HG02678 (cell line): ENCODE measurements around the gene HECTD4.

Experiments used
- ATAC-seq: cut with Tn5 transposase; IDR thresholded peaks from one replicate; pipeline ENCODE4 v1.9.1; 2021; ENCODE audit warnings: mild to moderate bottlenecking, moderate library complexity; ENCODE audit not compliant: unreplicated experiment

Gene HECTD4

DNA sequence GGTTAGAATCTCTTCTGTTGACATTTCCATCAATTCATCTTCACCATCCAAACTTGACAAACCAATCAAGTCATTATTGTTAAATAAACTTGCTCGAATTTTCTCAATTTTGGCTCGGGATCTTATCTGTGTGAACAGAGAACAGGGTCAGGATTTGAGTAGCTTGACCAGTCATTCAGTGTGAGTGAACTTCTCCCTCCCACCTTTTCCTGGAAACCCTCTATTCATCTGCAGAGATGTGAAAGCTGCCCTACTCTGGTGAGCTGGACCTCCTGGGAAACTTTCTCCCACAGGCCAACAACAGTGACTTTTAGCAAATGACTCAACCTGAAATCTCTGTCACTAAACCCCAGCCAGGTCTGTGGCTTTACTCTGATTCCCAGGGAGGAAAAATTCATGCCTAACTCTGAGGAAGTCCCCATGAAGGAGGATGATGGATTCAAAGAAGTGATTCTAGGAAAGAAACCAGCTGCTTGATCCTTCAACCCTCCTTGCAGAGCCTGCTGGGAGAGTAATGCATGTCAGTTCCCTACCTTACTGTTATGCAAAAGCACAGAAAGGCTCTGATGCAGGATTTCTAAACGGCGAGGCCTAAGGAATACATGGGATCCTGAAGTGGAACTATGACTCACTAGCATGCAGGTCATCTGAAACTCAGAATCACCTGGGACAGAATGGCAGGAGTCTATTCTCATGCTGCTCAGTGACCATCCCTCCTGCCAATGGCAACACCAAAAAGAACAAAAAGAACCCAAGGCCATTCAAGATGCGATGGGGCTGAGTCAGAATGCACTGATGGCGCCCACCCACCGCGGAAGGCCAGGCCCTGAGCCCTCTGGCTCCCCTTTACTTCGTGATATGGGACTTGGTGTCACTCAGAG, 198.8 kb downstream of the HECTD4 start:
- ATAC-seq, result no peak

DNA sequence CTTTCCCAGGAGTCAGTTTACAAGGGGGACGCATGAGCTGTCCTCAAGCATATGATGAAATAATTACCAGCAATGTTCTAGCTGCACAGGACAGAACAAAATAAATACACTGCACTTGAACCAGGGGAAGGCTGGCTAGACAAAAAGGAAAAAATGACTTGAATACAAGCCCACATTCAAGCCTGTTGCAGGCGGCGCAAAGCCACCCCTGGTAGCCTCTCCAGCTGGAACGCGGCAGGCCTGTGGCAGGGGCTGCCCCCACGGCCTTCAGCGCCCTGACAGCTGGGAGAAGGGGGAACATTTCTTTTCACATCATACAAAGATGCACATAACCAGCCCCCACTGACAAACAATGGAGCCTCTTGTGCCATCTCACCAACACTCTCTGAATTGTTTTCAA, 199.7 kb downstream of the HECTD4 start:
- no peak for ATAC-seq

DNA sequence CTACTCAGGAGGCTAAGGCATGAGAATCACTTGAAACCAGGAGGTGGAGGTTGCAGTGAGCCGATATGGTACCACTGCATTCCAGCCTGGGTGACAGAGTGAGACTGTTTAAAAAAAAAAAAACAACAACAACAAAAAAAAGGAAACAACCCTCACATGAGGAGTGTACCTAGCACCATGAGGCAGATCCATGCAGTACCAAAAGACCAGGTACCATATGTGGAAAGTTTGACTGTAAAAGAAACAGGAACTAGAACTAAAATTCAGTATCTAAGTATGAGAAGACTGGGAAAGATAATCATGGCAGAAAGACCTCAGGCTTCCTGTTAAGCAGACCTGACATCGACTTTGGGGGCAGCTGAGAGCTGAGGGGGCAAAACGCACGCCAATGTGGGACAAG, 201.8 kb downstream of the HECTD4 start:
- ATAC-seq, result no peak

DNA sequence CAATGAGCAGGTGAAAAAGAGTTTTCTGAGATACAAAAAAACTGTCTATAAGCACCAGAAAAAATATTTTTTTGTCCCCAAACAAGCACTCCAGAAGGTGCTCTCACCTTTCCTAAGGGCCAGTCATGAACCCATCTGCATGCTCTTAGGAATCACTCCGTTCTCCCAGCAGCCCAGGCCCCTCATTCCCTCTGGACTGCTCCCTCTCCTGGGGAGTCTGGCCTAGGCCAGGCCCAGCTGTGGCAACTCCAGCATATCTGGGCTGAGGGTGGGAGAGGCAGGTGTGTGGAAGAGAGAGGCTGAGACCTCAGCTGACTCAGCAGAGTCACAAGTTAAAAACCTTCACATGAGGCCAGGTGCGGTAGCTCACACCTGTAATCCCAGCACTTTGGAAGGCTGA, 202.3 kb downstream of the HECTD4 start:
- no peak for ATAC-seq

DNA sequence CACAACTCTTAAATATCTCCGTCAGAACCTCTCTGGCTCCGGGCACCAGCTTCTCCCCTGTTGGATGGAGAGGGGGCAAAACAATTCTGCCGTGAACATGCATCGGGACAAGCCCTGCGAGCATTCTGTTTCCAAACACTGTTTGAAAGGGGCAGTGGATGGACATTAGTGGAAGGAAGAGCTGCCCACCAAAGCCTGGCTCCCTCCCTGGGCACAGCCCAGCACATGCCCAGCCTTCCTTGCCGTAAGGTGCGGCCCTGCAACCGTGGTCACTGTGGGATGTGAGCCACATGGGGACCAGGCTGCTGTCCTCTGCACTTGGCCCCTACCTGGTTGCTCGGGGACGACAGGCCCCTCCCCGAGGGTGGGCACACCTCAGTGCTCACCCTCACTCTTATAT, 202.9 kb downstream of the HECTD4 start:
- no peak for ATAC-seq

DNA sequence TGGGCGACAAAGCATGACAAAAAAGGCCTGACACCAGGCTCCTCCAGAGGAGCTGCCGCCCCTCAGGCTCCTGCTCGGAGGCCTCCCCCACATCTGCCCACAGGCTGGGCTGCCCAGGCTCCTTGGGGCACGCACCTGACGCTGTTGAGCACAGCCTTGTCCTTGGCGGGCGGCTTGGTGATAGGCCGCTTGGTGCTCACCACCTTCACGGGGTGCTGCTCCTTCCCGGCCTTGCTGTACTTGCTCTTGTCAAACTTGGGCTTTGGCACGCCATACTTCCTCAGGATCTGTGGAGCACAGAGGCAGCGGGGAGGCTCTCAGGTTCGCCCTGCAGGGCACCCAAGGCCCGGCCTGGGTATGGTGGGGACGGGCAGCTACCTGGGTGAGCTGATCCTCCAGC, 203.4 kb downstream of the HECTD4 start:
- no peak for ATAC-seq

DNA sequence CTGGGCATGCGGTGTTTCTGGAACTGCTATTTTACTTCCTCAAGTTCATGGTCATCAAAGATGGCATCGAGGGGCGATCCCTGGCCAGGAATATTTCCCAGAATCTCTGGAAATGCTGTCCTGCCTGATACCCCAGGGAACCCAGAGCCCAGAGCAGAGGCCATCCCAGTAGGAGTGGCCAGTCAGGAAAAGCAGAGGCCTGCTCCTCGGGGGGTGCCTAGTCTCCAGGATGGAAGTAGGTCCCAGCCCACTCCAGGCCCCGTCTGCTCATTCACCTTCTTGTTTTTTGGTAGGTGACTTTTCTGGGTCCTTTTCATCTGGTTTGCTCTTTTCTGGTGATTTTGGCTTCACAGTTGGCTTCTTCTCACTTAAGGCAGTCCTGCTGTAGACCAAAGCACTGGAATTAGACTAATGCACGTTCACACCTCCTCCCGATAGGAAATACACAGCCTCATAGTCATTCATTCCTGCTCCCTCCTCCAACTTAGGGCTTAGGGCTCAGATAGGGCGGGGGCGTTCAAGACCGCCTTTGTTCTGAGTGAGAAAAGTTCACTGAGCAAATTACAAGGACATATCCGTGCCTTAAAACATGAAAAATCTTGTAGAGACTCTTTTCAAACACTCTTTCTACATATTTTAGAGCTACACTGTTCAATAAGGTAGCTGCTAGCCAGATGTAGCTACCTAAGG, 205.8 kb downstream of the HECTD4 start:
- no peak for ATAC-seq

DNA sequence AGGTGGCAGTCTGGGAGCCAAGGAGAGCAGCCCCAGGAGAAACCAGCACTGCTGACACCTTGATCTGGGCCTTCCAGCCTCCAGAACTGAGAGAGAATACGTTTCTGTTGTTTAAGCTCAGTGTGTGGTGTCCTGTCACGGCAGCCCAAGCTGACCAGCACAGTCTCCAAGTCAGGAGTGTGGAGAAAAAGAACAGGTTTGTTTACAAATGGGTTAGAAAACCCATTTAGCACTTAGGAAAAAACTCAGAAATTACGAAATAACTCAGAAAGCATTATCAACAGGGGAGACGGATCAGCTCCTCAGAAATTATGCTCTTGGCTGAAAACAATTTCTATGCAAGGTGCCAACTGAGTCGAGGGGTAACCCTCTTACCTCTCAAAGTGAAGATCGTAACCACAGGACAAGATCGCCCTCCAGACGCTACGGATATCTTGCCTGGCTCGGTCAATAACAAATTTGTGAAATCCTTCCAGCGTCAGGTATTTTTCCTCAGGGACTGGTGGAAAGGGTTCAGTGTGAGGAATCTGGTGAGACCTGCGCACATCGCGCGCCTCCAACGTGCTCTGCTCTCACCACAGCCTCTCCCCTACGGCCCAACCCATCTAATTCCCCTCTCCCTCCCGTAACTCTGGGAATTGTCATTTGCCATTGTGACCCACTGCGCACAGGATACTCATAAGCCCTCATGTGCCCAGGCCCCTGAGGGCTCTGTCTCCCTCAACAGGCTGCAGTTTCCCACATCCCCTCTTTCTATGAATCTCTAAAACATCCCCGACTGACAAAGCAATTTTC, 206.7 kb downstream of the HECTD4 start:
- no peak for ATAC-seq

DNA sequence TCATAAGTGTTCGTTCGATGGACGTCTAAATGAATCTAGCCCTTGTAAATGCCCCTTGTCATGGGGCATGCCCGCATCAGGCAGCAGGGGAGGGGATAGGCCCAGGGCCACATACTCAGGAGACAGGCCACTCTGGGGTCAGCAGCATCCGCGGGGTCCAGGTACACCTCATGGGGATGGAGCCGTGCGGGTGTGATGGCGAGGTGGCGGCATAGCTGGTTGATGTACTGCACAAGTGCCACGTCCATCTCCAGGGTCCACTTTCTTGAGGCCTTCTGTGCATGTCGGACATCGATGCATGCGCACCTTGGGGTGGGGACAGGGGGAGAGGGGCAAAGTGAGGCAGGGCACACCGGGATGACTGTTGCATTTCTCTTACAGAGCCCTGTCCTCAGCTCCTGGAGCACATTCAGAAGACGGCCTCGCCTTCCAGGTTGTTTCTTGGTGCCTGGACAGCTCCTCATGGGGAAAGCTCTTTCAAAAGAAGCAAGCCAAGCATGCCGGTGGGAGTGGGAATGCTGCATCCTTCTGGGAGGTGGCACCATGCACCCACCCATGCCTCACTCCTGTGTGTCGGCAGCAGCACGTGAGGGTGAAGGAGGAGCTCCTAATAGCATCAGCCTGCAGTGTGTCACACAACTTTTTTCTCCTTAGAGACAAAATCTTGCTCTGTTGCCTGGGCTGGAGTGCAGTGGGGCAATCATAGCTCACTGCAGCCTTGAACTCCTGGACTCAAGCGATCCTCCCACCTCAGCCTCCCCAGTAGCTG, 209.5 kb downstream of the HECTD4 start:
- no peak for ATAC-seq

DNA sequence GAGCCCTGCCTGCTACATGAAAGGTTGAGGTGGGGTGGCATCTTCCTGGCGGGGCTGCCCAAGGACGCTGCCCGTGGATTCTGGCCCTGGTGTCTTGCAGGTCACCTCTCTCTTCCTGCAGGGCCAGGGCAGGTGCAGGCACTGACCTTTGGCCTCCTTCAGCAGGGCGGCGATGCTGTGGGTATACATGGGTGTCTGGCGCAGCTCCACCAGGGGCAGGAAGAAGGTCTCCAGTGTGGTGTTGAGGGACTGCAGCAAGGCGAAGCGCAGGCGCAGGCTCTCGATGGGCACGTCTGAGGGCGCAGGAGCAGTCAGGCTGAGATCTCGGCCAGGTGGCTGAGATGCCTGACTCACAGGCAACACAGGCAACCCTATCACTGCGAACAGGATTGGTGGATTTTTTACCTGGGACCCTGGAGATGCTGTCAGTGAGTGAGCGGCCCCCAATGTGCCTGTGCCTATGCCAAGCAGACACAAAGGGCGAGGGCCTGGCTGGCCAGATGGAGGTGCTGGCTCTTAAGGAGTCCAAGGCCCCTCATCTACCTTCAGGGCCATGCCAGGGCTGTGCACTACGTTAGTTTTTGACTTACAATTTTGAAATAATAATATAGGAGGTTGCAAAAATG, 211.1 kb downstream of the HECTD4 start:
- ATAC-seq, result no peak

DNA sequence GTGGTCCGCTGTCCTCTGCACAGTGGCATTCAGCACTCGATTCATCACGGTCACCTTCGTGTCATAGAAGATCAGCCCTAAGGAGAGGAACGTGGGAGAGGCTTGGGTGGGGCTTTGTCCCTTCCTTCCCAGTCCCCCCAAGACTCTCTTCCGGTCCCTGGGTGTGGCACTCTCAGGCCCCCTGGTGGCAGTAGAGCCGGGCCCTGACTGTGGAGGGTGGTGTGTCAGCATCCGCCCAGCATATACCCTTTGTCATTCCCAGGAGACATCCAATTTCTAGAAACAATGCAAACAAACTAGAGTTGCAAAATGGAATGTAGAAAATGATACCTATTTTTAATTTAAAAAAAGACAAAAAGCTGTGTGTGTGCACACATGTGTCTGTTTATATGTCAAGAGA, 211.9 kb downstream of the HECTD4 start:
- no peak for ATAC-seq

DNA sequence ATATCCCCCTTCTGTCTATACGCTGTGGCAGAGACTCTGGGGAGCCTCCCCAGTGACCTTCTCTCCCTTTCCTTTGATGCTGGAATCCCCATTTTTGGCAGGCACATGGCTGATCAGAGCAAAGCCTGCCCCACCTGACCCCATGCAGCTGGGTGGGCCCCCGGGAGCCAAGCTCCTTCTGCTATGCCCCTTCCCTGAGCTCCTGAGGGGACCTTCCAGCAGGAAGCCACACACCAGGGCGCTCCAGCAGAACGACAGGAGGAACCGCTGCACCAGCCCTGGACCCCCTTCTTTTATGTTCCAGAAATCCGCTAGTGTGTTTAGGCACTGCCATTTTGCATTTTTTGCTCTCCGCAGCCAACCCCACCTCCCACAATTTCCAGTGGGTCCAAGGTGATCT, 212.3 kb downstream of the HECTD4 start:
- no peak for ATAC-seq

DNA sequence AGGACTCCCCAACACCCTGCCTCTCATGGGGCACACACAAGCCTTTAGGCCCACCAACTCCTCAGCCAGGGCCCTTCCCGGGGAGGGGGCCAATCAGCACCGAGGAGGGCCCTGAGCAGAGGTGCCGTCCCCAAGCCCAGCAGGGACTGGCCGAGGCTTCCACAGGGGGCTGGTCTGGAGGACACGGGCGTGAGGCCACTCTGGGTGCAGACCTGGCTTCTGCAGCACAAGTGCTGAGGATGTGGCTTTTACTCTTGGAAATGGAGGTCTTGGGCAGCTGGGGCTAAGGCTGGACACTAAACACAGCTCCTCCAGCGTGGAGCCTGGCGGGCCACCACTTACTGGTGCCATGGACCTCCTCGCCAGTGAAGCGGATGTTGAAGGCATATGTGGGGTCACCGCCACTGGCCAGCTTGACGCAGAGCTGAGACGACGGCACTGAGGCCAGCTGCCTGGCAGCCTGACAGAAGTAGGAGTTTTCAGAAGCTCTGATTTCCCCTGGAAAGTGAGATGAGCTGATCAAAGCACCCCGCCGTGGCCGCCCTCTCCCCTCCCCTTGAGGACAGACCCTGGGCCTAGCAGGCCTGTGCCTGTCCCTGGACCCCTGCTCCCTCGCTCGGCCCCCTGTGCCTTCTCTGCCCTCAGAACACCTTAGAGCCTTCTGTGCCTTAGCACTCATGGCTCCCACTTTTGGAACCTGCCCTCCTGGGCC, 212.9 kb downstream of the HECTD4 start:
- ATAC-seq, result no peak

DNA sequence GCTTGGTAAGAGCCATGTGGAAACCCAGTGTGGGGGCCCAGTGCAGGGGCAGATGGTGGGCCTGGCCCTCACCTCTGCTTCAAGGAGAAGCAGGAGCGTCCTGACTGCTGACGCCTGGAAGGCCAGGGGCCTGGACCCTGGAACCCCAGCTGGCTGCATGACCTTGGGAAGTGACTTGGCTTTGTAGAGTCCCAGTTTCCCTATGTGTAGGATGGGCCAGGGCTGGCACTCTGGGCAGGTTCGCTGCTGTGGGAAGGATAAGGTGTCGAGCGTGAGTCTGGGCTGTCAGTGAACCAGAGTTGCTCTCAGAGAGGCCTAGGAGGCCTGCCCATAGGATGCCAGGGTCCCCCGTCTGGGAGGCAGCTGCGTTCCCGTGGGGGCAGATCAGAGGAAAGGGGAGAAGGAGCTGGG, 213.7 kb downstream of the HECTD4 start:
- no peak for ATAC-seq

DNA sequence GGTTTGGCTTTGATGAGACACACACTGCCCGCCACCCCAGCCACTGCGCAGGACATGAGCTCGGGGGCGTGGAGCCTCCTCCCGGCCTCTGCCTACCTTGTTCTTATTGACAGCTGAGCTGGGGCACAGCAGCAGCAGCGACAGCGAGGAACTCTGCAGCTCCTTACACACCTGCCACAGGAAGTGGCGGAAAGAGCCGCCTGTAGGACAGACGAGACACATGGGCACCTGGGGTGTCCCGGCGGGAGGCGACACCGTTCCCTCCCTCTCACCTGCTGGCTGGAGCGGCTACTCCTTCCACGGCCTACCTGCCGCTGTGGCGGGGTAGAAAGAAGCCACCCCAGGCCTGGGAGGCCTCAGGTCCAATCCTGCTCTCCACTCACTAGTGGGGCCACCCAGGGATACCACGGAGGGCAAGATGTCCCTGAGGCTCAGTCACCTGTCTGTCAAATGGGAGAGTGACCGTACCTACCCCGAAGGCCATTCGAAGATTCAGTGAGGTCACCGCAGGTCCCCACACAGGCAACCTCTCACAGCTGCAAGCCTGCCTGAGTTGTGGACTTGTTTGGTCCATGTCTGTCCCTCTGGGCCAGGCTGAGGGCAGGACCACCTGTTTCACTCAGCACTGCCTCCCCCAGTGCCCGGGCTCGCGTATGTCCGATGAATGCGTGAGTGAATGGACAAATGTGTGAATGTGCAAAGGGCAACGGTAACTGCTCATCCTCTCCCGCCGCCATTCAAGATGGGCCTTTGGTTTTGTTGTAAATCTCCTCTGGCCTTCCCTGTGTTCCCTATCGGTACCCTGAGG, 214.3 kb downstream of the HECTD4 start:
- no peak for ATAC-seq

DNA sequence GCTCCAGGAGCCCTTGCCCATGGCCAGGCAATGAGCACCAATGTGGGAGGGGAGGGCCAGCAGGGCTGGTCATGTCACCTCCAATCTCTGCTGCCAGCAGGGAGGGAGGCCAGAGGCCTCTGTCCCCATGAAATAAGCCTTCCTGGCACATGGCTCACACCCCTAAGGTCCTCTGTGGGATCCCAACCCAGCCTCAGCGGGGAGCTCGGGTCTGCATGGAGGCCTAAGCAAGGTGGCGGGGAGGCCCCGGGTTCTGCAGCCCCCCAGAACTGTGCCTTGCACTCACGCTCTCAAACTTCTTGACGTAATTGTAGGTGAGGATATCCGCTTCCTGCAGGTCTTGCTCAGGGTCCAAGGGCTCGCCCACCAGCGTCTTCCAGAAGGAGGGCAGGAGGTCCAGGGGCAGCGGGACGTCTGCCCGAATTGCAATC, 215.2 kb downstream of the HECTD4 start:
- ATAC-seq, result no peak

DNA sequence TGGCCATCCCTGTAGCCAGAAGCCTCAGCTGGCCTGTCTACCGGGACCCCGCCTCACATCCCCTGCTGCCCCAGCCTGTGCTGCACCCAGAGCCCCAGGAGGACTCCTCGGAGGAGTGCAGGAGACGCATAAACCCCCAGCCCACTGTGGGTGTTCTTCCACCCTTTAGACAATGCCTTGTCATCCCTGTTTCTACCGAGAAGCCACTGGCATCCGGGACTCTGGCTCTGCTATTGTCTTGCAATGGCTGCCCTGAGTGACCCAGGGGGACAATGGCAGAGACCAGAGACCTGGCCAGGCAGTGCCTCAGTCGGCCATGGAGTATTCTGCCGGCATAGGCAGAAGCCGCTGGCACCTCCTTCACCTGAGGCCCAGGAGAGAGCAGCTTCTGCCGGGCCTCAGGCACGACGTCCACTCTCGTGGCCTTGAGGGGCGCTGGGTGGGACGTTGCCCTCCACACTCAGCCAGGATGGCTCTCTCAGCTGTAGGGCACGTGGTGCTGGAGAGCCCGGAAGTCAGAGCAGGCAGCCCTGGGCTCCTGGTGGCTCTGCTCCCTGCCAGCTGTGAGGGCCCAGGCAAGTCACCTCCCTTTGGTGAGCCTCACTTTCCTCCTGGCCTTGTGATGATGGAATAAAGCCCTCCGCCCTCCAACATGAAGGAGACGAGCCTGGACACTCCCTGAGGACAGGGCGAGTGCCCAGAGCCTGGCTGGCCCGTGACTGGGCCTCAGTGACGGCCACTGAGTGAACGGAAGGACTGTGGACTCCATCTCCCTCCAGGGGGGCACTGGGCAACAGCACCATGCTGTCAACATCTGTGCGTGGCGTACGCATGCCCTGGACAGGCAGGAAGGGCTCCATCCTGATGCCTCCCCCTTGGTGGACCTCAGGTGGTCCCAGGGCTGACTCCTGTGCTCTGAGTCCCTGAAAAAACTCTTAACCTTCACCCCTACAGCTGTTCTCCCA, 215.9 kb downstream of the HECTD4 start:
- ATAC-seq, result no peak

DNA sequence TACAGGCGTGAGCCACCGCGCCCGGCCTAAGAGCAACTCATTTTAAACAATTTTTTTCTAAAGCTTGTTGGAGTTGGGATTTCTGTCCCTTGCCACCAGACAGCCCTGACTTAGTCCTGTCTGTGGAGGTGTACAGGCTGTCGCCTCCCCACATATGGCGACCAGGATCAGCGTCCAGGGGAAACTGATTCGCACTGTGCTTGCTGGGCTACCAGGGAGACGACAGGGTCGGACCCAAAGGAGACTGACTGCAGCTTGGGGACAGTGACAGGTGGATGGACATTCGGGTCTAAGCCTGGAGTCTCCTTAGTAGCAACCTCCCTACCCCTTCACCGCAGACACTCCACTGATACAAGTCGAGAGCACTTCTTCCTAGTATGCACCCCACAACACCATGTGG, 216.6 kb downstream of the HECTD4 start:
- ATAC-seq, result no peak
